GM18526 (cell line): ENCODE measurements around the gene TUBB2A.

Experiments
- POLR2A ChIP-seq: IDR thresholded peaks from 3 replicates; pipeline ENCODE4 v1.6.1; 2011; ENCODE audit not compliant: insufficient read length; ENCODE audit errors: extremely low read depth

The TUBB2A gene

DNA sequence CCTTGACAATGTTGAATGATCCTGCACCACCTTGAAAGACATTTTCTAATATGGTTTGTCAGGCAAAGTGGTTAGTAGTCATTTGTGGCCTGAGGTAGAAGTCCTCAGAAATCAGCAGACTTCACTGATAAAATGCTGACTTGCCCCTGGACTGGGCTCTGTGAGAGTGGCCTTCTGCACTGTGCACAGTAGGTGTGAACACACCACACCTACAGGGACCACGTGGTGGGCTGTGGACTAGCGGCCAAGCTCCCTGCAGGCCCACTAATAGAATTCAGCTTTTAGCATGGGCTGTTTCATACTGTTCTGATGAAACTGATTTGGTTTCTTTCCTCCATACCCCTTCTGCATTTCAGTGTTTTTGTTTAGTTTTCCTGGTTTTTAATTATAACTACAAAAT, 31.5 kb downstream of the TUBB2A start:
- TF ChIP-seq POLR2A = no peak

DNA sequence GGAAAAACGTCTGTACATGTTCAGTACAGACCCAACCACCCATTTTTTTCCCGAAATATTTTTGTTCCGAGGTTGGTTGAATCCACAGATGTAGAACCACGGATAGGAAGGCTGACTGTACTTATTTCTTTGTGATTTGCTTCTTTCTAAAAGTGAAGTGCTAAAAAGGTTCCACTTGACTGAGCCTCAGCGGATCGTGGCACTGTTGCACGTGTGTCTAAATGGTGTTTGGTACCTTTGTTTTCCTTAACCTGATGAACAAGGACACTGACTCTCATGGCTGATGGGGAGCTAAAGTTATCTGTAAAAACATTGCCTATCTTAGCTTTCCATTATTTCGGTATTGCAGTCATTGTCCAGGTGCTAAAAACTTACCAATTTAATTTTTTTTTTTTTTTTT, 32.7 kb downstream of the TUBB2A start:
- TF ChIP-seq POLR2A = no peak

GRCh38 chr6:3122823-3123182, 34.5 kb downstream of the TUBB2A start:
- TF ChIP-seq POLR2A = no peak

DNA sequence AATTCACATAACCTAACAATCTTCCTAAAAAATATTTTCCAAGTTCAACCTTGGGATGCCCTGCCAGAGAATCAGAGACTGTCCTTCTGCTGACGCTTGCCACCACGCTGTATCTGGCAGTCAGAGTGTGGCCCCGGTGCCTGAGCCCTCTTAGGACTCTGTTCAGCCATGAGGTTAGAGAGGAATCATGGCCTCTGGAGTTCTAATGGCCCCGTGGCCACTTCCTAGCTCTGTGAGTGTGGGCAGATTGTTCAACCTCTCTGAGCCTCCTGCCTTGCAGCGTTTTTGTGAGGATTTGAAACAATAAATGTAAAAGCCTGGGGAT, 36.6 kb downstream of the TUBB2A start:
- no peak for TF ChIP-seq POLR2A

- TF ChIP-seq POLR2A = no peak
These were observed 38.2 kb downstream of the TUBB2A start for GRCh38 chr6:3119040-3119723.

DNA sequence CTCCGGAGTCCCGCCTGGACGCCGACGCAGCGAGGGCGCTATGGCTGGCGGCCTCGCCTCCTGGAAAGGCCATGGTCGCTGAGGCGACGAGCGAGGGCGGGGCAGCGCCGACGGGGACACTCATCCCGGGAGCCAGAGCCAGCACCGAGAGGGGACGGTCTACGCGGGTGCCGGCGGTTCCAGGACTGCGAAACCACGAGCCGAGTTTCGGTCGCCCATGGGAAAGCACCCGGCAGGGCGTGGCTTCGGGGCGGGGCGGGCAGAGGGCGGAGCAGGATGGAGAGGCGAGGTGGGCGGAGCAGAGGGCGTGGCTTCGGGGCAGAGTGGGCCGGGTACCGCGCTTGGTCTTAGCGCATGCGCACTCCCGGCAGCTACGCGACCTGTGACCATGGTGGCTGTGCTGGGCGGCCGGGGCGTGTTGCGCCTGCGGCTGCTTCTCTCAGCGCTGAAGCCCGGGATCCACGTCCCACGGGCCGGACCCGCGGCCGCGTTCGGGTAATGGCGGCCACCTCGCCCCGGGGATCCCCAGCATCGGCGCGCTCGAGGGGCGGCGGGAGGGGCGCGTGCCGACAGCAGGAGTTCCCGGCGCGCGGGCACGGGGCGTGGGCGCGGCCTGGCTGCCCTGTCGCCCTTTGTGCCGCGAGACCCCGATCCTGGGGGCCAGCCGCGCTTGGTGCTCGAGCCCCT, 38.8 kb downstream of the TUBB2A start, which contains the start of gene BPHL:
Gene BPHL (plus strand): TSS at position 359 of the 687 bp plus-strand sequence. CDS start 30 bp downstream, at position 389.
- peak; percentile 63 for TF ChIP-seq POLR2A

- TF ChIP-seq POLR2A = no peak
These were observed 39.4 kb downstream of the TUBB2A start for GRCh38 chr6:3117912-3118352.

GRCh38 chr6:3114377-3114776, 43.0 kb downstream of the TUBB2A start:
- no peak for TF ChIP-seq POLR2A

DNA sequence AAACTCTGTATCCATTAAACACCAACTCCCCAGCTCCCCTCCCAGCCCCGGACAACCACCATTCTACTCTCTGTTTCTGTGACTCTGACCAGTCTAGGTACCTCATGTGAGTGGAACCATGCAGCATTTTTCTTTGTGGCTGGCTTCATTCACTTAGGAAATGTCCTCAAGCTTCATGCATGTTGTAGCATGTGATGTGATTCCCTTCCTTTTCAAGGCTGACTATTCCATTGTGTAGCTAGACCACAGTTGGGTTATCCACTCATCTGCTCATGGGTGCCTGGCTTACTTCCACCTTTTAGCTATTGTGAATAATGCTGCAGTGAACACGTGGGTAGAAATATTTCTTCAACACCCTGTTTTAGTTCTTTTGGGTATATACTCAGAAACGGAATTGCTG, 47.6 kb downstream of the TUBB2A start:
- no peak for TF ChIP-seq POLR2A

GRCh38 chr6:3108746-3109414, 48.5 kb downstream of the TUBB2A start:
- no peak for TF ChIP-seq POLR2A
